NCI-H774 (cell line): Measurements from ENCODE around the gene PARD6A.

Source experiments
- DNase-seq: peaks from one replicate; lab custom pipeline; 2025; lab: John Stamatoyannopoulos, UW

The PARD6A gene, protein sequence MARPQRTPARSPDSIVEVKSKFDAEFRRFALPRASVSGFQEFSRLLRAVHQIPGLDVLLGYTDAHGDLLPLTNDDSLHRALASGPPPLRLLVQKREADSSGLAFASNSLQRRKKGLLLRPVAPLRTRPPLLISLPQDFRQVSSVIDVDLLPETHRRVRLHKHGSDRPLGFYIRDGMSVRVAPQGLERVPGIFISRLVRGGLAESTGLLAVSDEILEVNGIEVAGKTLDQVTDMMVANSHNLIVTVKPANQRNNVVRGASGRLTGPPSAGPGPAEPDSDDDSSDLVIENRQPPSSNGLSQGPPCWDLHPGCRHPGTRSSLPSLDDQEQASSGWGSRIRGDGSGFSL

DNA sequence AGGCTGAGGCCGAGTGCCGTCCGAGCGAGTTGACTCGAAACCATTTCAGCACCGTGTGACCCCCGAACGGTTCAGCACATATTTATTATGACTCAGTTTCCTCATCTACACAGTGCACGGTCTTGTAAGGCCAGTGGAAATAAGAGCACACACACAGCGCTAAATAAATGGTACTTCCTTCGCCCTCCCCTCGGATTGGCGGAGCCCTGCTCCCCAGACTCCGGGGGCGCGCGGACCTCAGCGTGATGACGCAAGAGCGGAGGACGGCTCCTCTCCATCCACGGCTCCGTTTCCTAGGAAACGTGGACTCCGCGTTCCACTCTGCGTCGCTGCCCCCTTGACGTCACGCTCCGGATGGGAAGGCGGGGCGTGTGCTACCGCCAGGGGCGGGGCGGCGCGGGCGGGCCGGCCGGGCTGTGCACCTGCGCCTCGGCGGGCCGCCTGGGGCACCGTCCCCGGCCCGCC, at the start of gene PARD6A:
Gene PARD6A (plus strand): TSS at position 397 of the 465 bp plus-strand sequence. CDS start 79 bp downstream, outside the sequence.
- DNase-seq: peak; percentile 91

DNA sequence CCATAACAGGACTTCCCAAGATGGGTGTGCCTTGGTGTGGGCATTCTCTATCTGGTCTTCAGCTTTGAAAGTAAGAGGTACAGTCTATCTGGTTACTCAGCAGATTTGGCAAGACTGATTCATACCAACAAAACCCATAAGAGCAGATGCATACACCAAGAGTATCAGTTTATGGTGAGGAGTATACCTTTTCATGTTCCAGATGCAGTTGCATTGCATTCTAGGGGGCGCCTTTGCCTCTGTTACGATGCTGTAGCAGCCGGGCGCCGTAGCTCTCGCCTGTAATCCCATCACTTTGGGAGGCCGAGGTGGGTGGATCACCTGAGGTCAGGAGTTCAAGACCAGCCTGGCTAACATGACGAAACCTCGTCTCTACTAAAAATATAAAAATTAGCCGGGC, 47.0 kb upstream of the PARD6A start:
- no peak for DNase-seq

DNA sequence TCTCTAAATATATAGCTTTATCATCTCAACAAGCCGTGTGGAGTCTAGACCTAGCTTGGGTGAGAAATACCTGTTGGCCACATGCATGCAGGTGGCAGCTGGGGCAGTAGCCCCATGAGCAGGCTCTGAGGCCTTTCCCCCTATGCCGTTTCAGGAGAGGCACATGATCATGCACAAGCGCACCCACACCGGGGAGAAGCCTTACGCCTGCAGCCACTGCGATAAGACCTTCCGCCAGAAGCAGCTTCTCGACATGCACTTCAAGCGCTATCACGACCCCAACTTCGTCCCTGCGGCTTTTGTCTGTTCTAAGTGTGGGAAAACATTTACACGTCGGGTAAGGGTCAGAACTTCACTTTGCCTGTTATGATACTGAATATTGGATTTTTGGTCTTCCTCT, 32.5 kb upstream of the PARD6A start:
- DNase-seq: no peak

DNA sequence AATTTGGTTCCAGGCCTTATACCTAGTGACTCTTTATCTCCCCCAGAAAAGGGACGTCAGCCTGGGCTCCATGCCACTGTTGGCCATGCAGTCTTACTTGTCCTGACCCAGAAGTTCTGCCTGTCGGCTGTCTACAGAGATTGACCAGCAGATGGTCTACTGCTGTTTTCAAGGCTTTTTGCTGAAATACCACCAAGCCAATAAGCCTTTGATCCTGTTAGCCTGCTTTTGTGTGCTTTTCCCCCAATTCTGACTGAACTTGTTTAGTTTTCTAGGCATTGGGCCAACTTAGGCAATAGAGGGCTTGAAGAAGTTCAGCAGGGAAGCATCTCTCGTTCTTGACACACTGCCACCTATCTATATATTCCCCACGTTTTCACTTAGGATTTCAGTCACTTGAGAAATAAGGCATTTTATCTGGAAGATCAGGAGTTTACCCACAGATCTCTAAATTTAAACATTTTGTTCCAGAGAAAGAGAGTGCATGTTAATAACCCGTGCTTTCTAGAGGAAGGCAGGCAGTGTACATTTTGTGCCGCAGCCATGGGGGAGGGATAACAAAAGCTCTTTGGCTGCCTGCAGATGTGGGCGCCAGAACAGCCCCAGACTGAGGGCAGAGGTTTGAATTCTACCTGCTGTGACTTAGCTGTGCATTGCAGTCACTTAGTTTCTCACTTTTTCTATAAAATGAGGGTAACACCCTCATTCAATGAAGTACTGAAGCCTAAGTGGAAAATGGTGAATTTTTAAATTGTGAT, 28.2 kb upstream of the PARD6A start:
- no peak for DNase-seq

DNA sequence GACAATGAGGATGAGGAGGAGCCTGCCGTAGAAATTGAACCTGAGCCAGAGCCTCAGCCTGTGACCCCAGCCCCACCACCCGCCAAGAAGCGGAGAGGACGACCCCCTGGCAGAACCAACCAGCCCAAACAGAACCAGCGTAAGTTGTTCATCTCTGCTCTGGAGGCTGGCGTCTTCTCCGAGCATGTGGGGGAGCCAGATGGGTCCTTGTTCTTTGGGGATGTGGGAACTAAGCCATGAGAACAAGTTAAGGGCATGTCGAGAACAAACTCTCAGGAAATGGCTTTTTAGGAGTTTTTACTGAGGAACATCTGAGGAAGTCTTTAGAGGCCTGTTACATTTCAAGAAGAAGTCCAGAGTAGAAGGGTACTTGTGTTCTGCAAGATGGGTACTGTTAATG, 24.0 kb upstream of the PARD6A start:
- no peak for DNase-seq

DNA sequence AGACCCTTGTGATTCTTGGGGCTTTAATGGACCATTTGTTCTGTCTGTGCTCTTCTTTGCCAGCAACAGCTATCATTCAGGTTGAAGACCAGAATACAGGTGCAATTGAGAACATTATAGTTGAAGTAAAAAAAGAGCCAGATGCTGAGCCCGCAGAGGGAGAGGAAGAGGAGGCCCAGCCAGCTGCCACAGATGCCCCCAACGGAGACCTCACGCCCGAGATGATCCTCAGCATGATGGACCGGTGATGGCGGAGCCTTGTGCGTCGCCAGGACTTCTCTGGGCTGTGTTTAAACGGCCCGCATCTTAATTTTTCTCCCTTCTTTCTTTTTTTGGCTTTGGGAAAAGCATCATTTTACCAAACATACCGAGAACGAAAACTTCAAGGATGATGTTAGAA, 23.1 kb upstream of the PARD6A start:
- DNase-seq: no peak

DNA sequence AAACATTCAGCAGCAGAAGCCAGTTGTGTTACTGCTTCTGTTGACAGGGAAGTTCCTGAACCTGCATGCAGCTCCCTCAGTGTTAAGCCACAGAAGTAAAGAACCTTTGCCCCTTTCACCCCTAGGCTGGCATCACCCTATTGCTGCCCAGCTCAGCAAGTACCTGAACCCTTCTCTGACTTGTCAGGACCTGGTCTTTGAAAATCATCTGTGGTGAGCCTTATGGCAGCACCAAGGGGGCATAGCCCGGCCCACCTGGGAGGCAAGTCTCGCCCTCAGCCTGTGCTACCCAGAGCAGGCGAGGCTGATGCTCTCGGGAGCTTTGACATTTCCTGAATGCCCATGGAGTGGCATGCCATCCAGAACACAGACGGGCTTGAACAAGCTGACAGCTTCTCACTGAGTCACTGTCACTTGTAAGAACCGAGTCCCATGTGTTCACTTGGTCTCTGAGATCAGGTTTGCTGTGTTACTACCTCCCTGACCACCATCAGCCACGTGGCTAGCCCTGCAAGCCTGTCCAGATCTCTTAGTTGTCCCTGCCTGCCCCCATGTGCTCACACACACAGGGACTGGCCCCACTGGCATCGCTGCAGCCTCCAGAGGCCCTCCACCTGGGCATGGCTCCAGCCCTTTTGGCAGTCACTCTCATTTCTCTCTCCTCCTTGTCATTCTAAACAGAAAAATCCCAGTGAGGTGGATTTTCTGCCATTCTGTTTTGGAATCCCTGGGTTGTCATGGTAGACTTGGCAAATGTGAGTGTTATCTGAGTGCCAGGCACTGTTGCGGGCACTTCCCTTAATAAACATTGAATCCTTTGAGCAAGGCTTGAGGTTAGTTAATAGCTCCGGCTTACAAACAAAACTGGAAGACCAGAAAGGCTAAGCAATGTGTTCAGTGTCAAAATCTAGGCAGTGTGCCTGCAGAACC, 18.7 kb upstream of the PARD6A start:
- DNase-seq: no peak

DNA sequence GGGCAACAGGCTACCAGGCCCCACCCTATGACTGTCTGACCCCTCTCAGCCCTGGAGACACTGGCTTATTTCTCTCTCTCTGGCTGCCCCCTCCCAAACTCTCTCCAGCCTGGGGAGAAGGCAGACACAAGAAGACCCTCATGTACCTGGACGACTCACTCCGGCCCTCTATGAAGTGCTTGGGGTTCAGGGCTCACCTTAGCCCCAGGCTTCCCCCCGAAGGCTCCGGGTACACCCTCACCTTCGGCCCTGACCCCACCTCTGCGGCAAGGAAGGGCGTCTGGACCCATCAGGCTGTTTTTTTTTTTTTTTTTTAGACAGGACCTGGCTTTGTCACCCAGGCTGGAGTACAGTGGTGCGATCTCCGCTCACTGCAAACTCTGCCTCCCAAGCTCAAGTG, 16.7 kb upstream of the PARD6A start:
- DNase-seq: no peak

DNA sequence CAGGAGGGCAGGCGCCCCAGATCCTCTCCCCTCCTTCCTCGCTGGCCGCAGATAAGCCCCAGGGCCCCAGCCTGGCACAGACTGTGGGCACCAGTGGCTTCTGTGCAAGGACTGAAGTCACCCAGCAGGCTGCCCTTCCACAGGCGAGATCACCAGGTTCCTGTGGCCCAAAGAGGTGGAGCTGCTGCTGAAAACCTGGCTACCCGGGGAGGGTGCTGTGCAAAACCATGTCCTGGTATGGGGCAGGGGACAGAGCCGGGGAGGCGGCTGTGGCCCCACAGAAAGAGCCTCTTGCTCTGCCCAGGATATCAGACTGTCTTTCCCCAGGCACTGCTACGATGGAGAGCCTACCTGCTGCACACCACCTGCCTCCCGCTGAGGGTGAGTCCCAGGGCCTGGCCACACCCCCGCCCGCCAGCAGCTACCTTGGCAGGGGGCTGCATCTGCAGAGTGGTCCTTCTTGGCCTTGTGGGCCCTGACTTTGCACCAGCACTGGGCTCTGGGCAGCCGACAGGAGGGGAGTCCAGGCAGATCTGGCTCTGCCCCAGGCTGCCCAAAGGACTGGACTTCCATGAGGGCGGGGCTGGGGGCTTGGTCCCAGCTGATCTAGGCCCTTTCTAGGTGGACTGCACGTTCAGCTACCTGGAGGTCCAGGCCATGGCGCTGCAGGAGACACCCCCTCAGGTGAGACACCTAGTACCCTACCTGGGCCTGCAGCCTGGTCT, 15.2 kb upstream of the PARD6A start:
- DNase-seq: no peak

DNA sequence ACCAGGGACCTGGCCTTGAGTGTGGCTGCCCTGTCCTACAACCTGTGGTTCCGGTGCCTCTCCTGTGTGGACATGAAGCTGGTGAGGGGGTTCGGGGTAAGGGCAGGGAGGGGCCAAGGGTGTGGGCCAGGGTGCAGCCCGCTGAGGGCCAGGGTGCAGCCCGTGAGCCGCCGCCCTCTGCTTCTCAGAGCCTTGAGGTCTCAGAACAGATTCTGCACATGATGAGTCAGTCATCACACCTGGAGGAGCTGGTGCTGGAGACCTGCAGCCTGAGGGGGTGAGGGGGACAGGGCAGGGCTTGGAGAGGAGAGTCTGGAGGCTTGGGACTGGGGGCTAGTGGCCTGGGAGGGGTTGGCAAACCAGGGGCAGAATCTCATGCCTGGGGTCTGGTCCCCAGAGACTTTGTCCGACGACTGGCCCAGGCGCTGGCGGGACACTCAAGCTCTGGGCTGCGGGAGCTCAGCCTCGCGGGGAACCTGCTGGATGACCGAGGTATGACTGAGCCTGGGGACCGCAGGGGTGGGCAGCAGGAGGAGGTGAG, 13.6 kb upstream of the PARD6A start:
- no peak for DNase-seq

DNA sequence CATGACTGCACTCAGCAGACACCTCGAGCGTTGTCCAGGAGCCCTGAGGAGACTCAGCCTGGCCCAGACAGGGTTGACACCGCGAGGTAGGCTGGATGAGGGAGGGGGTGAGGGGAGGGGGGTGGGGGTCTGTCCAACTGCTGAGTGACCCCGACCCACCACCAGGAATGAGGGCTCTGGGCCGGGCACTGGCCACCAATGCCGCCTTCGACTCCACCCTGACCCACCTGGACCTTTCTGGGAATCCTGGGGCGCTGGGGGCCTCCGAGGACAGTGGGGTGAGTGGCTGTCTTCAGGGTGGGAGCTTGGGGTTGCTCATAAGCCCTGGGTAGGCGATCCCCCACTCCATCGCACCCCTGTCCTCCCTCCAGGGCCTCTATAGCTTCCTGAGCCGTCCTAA, 13.1 kb upstream of the PARD6A start:
- no peak for DNase-seq

DNA sequence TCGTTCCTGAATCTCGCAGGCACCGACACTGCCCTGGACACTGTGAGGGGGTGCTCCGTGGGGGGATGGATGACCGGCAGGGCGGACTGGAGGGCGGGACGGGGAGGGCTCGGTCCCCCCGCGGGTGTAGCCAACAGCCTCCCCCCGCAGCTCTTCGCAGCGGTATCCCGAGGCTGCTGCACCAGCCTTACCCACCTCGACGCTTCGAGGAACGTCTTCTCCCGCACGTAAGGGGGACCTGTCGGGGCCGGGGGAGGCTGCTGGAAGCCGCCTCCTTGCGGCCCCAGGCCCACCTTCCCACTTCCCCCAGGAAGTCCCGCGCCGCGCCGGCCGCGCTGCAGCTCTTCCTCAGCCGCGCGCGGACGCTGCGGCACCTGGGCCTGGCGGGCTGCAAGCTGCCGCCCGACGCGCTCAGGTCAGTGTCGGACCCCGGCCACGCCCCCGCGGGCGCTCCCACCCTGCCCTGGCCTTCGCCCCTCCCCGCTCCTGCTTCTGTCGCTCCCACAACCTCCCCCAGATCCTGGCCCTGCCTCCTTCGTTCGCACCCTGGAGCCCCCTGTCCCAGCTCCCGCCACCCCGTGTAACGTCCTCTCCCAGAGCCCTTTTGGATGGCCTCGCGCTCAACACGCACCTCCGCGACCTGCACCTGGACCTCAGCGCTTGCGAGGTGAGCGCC, 12.5 kb upstream of the PARD6A start:
- no peak for DNase-seq

DNA sequence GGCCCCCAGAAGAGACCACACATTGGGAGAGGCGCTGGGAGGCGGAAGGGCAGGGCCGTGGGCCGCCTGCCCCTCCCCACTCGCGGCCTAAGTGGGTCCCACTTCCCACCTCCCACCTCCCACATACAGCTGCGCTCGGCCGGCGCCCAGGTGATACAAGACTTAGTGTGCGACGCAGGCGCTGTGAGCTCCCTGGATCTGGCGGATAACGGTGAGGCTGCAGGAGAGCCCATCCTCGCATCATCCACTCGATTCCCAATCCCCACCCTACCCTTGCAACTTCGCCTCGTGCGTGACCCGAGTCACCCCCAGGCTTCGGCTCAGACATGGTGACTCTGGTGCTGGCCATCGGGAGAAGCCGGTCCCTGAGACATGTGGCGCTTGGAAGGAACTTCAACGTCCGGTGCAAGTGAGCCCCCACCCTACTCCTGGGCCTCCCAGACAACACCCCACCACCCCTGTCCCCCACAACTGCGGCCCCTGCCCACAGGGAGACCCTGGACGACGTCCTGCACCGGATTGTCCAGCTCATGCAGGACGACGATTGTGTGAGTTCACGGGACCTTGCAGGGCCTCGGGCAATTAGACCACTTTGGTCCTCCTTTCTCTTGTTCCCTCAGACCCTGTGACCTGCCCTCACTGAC, 11.9 kb upstream of the PARD6A start:
- no peak for DNase-seq

DNA sequence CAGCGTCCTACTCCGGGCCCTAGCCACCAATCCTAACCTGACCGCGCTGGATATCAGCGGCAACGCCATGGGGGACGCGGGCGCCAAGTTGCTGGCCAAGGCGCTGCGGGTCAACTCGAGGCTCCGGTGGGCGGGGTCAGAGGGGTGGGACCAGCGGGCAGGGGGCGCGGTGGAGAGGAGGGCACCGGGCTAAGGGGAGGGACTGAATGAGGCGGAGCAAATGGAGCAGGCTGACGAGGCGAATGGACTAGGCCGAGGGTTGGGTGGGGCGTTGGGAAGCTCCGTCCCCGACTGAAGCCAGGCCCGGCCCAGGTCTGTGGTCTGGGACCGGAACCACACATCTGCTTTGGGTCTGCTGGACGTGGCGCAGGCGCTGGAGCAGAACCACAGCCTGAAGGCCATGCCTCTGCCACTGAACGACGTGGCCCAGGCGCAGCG, 11.2 kb upstream of the PARD6A start:
- no peak for DNase-seq

DNA sequence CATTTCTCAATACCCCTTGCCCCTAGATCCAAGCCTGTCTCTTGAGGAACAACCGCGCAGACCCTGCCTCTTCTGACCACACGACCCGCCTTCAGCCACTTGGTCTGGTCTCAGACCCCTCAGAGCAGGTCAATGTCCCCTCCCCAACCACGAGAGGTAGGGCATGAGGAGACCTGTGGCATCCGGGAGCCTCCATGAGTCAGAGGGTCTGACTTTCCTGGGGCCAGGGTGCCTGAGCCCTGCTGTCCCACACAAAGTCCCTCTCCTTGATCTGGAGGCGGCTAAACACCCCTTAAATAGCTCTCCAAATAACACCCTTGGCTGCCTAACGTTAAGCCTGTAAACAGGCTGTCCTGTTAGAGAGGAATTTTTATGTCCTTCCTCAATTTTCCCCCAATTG, 10.7 kb upstream of the PARD6A start:
- no peak for DNase-seq

DNA sequence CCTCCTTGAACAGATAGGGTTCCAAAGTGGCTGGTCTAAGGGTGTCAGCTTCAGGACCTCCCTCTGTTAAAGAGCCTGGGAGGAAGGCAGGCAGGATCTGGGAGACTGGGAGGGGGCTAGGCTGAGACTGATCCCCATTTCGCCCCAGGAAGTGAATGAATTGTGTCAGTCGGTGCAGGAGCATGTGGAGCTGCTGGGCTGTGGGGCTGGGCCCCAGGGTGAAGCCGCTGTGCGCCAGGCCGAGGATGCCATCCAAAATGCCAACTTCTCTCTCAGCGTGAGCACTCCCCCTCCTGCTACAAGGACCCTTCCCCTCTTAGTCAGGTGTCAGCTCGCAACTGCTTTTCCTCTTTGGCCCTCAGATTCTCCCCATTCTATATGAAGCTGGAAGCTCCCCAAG, 9.7 kb upstream of the PARD6A start:
- DNase-seq: no peak

DNA sequence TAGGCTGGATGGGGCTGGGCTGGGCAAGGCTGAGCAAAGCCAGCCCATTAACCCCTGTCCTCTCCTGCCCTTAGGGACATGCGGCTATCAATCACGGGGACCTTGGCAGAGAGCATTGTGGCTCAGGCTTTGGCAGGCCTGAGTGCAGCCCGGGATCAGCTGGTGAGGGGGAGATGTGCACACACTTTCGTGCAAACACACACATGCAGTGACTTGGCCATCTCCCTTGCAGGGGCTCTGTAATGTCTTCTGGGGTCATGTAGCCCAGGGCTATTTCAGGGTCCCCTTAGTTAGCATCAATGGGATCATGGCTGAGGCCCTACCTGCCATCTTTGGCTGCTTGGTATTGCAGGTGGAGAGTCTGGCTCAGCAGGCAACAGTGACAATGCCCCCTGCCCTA, 8.9 kb upstream of the PARD6A start:
- DNase-seq: no peak

DNA sequence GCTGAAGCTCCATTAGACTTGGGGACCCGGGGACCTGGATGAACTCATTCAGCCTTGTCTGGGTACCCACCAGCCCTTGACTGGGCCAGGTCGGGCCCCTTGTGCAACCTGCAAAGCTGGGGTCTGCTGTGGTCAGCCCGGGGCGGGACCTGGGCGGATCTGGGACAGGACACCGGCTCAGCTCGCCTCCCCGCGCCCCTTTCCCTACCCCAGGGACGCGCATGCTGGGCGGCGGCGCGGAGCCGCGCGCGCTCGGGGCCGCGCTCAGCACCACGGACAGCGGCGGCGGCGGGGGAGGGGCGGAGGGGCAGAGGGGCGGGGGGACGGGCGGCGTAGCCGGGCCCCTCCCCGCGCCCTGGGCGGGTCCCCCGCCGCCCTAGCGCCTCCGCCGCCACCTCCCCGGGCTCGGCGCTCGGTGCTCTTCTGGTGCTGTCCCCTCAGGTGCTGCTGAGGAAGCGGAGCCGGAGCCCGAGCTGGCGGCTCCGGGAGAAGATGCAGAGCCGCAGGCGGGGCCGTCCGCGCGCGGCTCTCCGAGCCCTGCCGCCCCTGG, 8.1 kb upstream of the PARD6A start:
- no peak for DNase-seq

DNA sequence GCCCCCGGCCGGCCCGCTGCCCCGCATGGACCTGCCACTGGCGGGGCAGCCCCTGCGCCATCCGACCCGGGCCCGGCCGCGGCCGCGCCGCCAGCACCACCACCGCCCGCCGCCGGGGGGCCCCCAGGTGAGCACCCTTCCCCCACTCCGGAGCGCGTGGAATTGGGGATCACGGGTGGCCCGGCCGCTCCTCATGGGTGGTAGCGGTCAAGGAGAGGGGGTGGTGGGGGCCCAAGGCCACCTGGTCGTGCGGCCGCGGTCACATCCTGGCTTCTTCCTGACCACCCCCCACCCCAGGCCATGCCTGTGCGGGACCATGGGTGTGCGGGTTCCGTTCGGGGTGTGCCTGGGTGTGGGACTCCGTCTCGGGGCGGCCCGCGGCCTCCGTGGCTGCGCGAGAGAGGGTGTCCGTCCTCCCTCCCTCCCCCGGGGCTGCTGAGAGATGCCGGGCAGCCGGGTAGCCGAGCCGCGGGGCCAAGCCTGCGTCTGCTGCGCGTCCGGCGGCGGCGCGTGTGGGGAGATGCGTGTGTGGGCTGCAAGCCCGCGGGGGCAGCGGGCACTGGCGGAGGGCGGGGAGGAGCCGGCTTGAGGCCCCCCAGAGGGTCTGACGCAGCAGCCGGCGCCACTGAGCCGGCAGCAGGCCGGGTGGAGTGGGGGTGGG, 7.5 kb upstream of the PARD6A start:
- no peak for DNase-seq
